ENCODE data around the gene ROR1. TPM values are rescaled to one million over a fixed set of nuclear protein-coding genes. Genes with fewer than 3 reads are reported as not detected.

ROR1 gene
- total and polyA plus RNA-seq, 2 donors (not counting 1 experiment from before 2014, with no cell fraction given), result 14.5 to 16.5 TPM

- Histone ChIP-seq H3K4me3 (replicated peaks in 1 of 4; ENCODE audit: control extremely low read depth in 1 of 4, insufficient read depth in 1 of 4, low read depth in 3 of 4, low read length in 4 of 4) (no peak overlapping the region), H4K20me1 (ENCODE audit: control insufficient read depth, extremely low read depth, insufficient read depth, low read length) (no peaks in the 10 kb centered on the region), H3K9me3 (ENCODE audit: control insufficient read depth, insufficient read depth, low read depth, low read length) (no peaks in the 10 kb centered on the region), H3K27me3 (ENCODE audit: control insufficient read depth, insufficient read depth, low read length) (no peaks in the 10 kb centered on the region), H2AFZ (ENCODE audit: low read length) (no peak overlapping the region), H3K4me2 (ENCODE audit: extremely low read depth, insufficient read depth, low read length) (no peak overlapping the region), H3K9ac (ENCODE audit: insufficient read depth, low read length) (no peak overlapping the region), H3K79me2 (ENCODE audit: control insufficient read depth, insufficient read depth, low read length) (no peaks in the 10 kb centered on the region), H3K36me3 (ENCODE audit: control insufficient read depth, insufficient read depth, low read length) (no peaks in the 10 kb centered on the region), H3K27ac (ENCODE audit: insufficient read depth, low read length) (no peak overlapping the region), H3K4me1 (ENCODE audit: control insufficient read depth, extremely low read depth, insufficient read depth, low read length) (no peaks in the 10 kb centered on the region)
- TF ChIP-seq, protein P1, sequence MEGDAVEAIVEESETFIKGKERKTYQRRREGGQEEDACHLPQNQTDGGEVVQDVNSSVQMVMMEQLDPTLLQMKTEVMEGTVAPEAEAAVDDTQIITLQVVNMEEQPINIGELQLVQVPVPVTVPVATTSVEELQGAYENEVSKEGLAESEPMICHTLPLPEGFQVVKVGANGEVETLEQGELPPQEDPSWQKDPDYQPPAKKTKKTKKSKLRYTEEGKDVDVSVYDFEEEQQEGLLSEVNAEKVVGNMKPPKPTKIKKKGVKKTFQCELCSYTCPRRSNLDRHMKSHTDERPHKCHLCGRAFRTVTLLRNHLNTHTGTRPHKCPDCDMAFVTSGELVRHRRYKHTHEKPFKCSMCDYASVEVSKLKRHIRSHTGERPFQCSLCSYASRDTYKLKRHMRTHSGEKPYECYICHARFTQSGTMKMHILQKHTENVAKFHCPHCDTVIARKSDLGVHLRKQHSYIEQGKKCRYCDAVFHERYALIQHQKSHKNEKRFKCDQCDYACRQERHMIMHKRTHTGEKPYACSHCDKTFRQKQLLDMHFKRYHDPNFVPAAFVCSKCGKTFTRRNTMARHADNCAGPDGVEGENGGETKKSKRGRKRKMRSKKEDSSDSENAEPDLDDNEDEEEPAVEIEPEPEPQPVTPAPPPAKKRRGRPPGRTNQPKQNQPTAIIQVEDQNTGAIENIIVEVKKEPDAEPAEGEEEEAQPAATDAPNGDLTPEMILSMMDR (conservative IDR thresholded peaks at IDR 0.05 in 1 of 2, IDR thresholded peaks at IDR 0.05 in 1 of 2; ENCODE audit: low read depth in 1 of 2, low read length in 2 of 2), result no peak
- TF ChIP-seq EZH2 (IDR thresholded peaks at IDR 0.05; ENCODE audit: low read length, missing control alignments), result no peak
- DNase-seq (ENCODE audit: low read depth in 2 of 2), result peak in 1 of 2 donors; percentile 9
Observed at GRCh38 chr1:64065571-64065970, 291.8 kb downstream of the ROR1 start.

- no peaks in the 10 kb centered on the region for H3K79me2 ChIP-seq (ENCODE audit: control insufficient read depth, insufficient read depth, low read length)
- H3K9ac ChIP-seq (ENCODE audit: insufficient read depth, low read length), result no peak overlapping the region
- H3K9me3 ChIP-seq (ENCODE audit: control insufficient read depth, insufficient read depth, low read depth, low read length), result no peaks in the 10 kb centered on the region
- H3K27me3 ChIP-seq (ENCODE audit: control insufficient read depth, insufficient read depth, low read length), result no peaks in the 10 kb centered on the region
- no peak overlapping the region for H2AFZ ChIP-seq (ENCODE audit: low read length)
- H3K36me3 ChIP-seq (ENCODE audit: control insufficient read depth, insufficient read depth, low read length), result no peaks in the 10 kb centered on the region
- H3K27ac ChIP-seq (ENCODE audit: insufficient read depth, low read length), result no peak overlapping the region
- DNase-seq (ENCODE audit: low read depth in 2 of 2), result peak; percentile 42 to 51
- H4K20me1 ChIP-seq (ENCODE audit: control insufficient read depth, extremely low read depth, insufficient read depth, low read length), result no peaks in the 10 kb centered on the region
- no peaks in the 10 kb centered on the region for H3K4me1 ChIP-seq (ENCODE audit: control insufficient read depth, extremely low read depth, insufficient read depth, low read length)
- no peak overlapping the region for H3K4me3 ChIP-seq (replicated peaks in 1 of 4; ENCODE audit: control extremely low read depth in 1 of 4, insufficient read depth in 1 of 4, low read depth in 3 of 4, low read length in 4 of 4)
- no peak overlapping the region for H3K4me2 ChIP-seq (ENCODE audit: extremely low read depth, insufficient read depth, low read length)
- TF ChIP-seq EZH2 (IDR thresholded peaks at IDR 0.05; ENCODE audit: low read length, missing control alignments), result no peak
- TF ChIP-seq, protein P1 (conservative IDR thresholded peaks at IDR 0.05 in 1 of 2, IDR thresholded peaks at IDR 0.05 in 1 of 2; ENCODE audit: low read depth in 1 of 2, low read length in 2 of 2), result no peak
Observed at GRCh38 chr1:64072089-64072793, 298.4 kb downstream of the ROR1 start.

- H3K4me3 ChIP-seq (replicated peaks in 1 of 4; ENCODE audit: control extremely low read depth in 1 of 4, insufficient read depth in 1 of 4, low read depth in 3 of 4, low read length in 4 of 4), result no peak overlapping the region
- no peak overlapping the region for H3K9ac ChIP-seq (ENCODE audit: insufficient read depth, low read length)
- H3K27me3 ChIP-seq (ENCODE audit: control insufficient read depth, insufficient read depth, low read length), result no peaks in the 10 kb centered on the region
- TF ChIP-seq EZH2 (IDR thresholded peaks at IDR 0.05; ENCODE audit: low read length, missing control alignments), result no peak
- TF ChIP-seq, protein P1 (conservative IDR thresholded peaks at IDR 0.05 in 1 of 2, IDR thresholded peaks at IDR 0.05 in 1 of 2; ENCODE audit: low read depth in 1 of 2, low read length in 2 of 2), result no peak
- no peaks in the 10 kb centered on the region for H3K36me3 ChIP-seq (ENCODE audit: control insufficient read depth, insufficient read depth, low read length)
- H3K4me2 ChIP-seq (ENCODE audit: extremely low read depth, insufficient read depth, low read length), result no peak overlapping the region
- H3K79me2 ChIP-seq (ENCODE audit: control insufficient read depth, insufficient read depth, low read length), result no peaks in the 10 kb centered on the region
- H3K4me1 ChIP-seq (ENCODE audit: control insufficient read depth, extremely low read depth, insufficient read depth, low read length), result no peaks in the 10 kb centered on the region
- peak in 1 of 2 donors; percentile 49 for DNase-seq (ENCODE audit: low read depth in 2 of 2)
- H3K9me3 ChIP-seq (ENCODE audit: control insufficient read depth, insufficient read depth, low read depth, low read length), result no peaks in the 10 kb centered on the region
- no peaks in the 10 kb centered on the region for H4K20me1 ChIP-seq (ENCODE audit: control insufficient read depth, extremely low read depth, insufficient read depth, low read length)
- no peak overlapping the region for H3K27ac ChIP-seq (ENCODE audit: insufficient read depth, low read length)
- H2AFZ ChIP-seq (ENCODE audit: low read length), result no peak overlapping the region
Observed at GRCh38 chr1:64073705-64074104, 299.9 kb downstream of the ROR1 start.
